ENCODE results near the gene SYT6. TPM values are rescaled to one million over a fixed set of nuclear protein-coding genes. Genes with fewer than 3 reads are reported as not detected.

The SYT6 gene
- total RNA-seq, 1 experiment from 2014 or later = not detected

DNA sequence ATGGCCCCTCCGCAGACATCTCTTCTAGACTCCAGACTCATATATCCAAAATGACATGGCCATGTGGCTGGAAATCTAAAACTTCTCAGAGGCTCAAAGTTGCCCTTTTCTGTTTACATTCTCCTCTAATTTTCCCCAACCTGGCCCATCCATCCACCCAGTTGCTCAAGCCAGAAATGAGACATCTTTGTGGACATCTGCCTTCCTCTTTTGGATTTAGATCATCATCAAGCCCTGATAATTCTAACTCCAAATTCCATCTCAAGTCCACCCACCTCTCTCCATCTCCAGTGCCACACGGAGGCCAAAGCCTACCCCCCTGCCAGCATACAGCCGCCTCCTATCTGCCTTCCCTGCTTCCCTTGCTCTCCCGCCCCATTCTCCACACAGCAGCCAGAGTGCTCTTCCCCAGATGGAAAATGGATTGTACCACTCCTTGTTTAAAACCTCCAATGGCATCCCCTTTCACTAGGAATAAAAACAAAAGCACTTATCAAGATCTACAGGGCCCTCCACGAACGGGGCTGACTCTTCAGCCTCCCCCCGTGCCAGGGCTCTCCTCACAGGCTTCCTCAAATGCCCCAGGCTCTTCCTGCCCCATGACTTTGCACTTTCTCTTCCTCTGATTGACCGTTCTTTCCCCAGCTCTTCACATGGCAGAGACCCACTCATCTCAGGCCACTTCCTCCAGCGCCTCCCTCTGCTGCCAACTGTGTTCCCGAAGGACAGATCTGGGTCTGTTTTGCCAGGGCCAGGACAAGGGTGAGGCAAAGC lies 40.1 kb downstream of the SYT6 start (continued):
- TF ChIP-seq SIN3A (IDR thresholded peaks at IDR 0.05; ENCODE audit: low read depth) = no peak
- no peak for TF ChIP-seq SP1 (IDR thresholded peaks at IDR 0.05; ENCODE audit: low read depth)

DNA sequence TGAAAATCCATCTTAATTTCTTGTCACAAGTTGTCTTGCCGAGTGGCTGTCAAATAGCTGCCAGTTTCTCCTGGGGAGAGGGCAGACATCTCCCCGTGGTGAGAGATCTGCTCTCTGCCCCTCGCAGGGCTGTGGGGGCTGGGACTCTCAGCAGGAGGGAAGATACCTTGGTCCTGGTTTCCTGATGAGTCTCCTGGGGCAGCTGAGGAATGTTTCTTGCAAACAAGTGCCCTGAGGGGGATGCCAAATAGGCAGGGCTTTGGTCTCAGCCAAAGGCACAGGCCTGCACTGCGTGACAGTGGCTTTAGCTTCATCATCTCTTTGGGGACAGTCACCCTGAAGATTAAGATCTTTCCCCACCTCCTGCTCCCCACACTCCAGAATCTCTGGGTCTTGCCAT lies 40.9 kb downstream of the SYT6 start:
- Histone ChIP-seq H3K4me3 (replicated peaks in 1 of 2; ENCODE audit: low read depth in 1 of 2, low read length in 2 of 2) (no peak overlapping the region), H3K4me2 (ENCODE audit: low read length) (no peak overlapping the region), H3K9me2 (ENCODE audit: insufficient read depth) (no peaks in the 10 kb centered on the region), H3K27ac (ENCODE audit: low read depth, low read length) (no peak overlapping the region), H4K20me1 (ENCODE audit: insufficient read depth) (no peaks in the 10 kb centered on the region), H3K36me3 (ENCODE audit: control insufficient read depth in 1 of 2, insufficient read depth in 2 of 2, low read length in 2 of 2) (no peaks in the 10 kb centered on the region), H3K79me2 (ENCODE audit: insufficient read depth, low read length) (no peaks in the 10 kb centered on the region), H3K9me3 (ENCODE audit: control insufficient read depth in 1 of 2, insufficient read depth in 1 of 2, low read depth in 1 of 2, low read length in 2 of 2) (no peaks in the 10 kb centered on the region), H3K27me3 (ENCODE audit: insufficient read depth, low read length) (no peaks in the 10 kb centered on the region), H3K4me1 (ENCODE audit: control insufficient read depth in 1 of 2, insufficient read depth in 2 of 2, low read length in 2 of 2) (peaks cover 13 to 17% of the 10 kb centered on the region in 2 experiments), H2AFZ (ENCODE audit: low read depth, low read length, poor library complexity, severe bottlenecking) (no peak overlapping the region), H3K9ac (ENCODE audit: low read length) (no peak overlapping the region)
- intact Hi-C loops (cut with micrococcal nuclease) = no loop called here
- DNase-seq (ENCODE audit: low read depth, low spot score) = no peak
- TF ChIP-seq ELF1 (IDR thresholded peaks at IDR 0.05; ENCODE audit: borderline replicate concordance, low read depth) (no peak), FOSL1 (IDR thresholded peaks at IDR 0.05; ENCODE audit: low read depth) (no peak), SRF (IDR thresholded peaks at IDR 0.05; ENCODE audit: low read depth) (no peak), SIN3A (IDR thresholded peaks at IDR 0.05; ENCODE audit: low read depth) (no peak), POLR2AphosphoS5 (IDR thresholded peaks at IDR 0.05; ENCODE audit: low read depth, low read length) (no peak), ZNF274 (IDR thresholded peaks at IDR 0.05; ENCODE audit: low read depth, low read length) (no peak), EGR1 (IDR thresholded peaks at IDR 0.05; ENCODE audit: low read depth) (no peak), JUND (IDR thresholded peaks at IDR 0.05) (no peak), RAD21 (IDR thresholded peaks at IDR 0.05; ENCODE audit: low read depth) (no peak), YY1 (IDR thresholded peaks at IDR 0.05; ENCODE audit: extremely low read depth, insufficient replicate concordance, low read depth, low read length) (no peak), CBX3 (IDR thresholded peaks at IDR 0.05; ENCODE audit: low read depth) (no peak)
- TF ChIP-seq, protein P1, sequence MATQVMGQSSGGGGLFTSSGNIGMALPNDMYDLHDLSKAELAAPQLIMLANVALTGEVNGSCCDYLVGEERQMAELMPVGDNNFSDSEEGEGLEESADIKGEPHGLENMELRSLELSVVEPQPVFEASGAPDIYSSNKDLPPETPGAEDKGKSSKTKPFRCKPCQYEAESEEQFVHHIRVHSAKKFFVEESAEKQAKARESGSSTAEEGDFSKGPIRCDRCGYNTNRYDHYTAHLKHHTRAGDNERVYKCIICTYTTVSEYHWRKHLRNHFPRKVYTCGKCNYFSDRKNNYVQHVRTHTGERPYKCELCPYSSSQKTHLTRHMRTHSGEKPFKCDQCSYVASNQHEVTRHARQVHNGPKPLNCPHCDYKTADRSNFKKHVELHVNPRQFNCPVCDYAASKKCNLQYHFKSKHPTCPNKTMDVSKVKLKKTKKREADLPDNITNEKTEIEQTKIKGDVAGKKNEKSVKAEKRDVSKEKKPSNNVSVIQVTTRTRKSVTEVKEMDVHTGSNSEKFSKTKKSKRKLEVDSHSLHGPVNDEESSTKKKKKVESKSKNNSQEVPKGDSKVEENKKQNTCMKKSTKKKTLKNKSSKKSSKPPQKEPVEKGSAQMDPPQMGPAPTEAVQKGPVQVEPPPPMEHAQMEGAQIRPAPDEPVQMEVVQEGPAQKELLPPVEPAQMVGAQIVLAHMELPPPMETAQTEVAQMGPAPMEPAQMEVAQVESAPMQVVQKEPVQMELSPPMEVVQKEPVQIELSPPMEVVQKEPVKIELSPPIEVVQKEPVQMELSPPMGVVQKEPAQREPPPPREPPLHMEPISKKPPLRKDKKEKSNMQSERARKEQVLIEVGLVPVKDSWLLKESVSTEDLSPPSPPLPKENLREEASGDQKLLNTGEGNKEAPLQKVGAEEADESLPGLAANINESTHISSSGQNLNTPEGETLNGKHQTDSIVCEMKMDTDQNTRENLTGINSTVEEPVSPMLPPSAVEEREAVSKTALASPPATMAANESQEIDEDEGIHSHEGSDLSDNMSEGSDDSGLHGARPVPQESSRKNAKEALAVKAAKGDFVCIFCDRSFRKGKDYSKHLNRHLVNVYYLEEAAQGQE (IDR thresholded peaks at IDR 0.05; ENCODE audit: low read depth) = no peak
- TF ChIP-seq, protein P2, sequence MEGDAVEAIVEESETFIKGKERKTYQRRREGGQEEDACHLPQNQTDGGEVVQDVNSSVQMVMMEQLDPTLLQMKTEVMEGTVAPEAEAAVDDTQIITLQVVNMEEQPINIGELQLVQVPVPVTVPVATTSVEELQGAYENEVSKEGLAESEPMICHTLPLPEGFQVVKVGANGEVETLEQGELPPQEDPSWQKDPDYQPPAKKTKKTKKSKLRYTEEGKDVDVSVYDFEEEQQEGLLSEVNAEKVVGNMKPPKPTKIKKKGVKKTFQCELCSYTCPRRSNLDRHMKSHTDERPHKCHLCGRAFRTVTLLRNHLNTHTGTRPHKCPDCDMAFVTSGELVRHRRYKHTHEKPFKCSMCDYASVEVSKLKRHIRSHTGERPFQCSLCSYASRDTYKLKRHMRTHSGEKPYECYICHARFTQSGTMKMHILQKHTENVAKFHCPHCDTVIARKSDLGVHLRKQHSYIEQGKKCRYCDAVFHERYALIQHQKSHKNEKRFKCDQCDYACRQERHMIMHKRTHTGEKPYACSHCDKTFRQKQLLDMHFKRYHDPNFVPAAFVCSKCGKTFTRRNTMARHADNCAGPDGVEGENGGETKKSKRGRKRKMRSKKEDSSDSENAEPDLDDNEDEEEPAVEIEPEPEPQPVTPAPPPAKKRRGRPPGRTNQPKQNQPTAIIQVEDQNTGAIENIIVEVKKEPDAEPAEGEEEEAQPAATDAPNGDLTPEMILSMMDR (IDR thresholded peaks at IDR 0.05 in 2 of 3, conservative IDR thresholded peaks at IDR 0.05 in 1 of 3; ENCODE audit: borderline replicate concordance in 1 of 3, insufficient read depth in 1 of 3, low read depth in 2 of 3, low read length in 2 of 3) = no peak
- ChIA-PET POLR2A (no interaction called here), CTCF (no interaction called here), RAD21 (ENCODE audit: low non-redundant PET in 1 of 2, low total read pairs in 2 of 2, uncharacterized antibody in 2 of 2, unreplicated experiment in 2 of 2) (no interaction called here)
- BruUV-seq (replicated peaks) = no TSS peak
- ATAC-seq = no peak
